ENCODE measurements around the gene LRRC1. TPM values are rescaled to one million over a fixed set of nuclear protein-coding genes. Genes with fewer than 3 reads are reported as not detected.

Gene LRRC1
- total and polyA plus RNA-seq, 9 donors, result 4.3 to 20.6 (median 8.9) TPM

GRCh38 chr6:53851561-53851960 lies 56.8 kb downstream of the LRRC1 start:
- Histone ChIP-seq H3K9me3 (no peaks in the 10 kb centered on the region), H3K36me3 (no peaks in the 10 kb centered on the region), H3K27ac (no peak overlapping the region), H3K27me3 (no peaks in the 10 kb centered on the region), H3K4me1 (ENCODE audit: insufficient read depth) (no peaks in the 10 kb centered on the region), H3K4me3 (no peak overlapping the region)
- DNase-seq, result no peak
- TF ChIP-seq POLR2A (IDR thresholded peaks at IDR 0.05) (no peak), CTCF (IDR thresholded peaks at IDR 0.05) (no peak), EP300 (IDR thresholded peaks at IDR 0.05) (no peak)
- intact Hi-C loops (cut with DNase I), result no loop called here
- WGBS, 3 donors, result 91 to 97% (median 92%) methylated on average over 2 of the region's 2 CpGs

GRCh38 chr6:53852805-53853204 lies 58.0 kb downstream of the LRRC1 start:
- no peaks in the 10 kb centered on the region for H3K27me3 ChIP-seq
- no peak overlapping the region for H3K27ac ChIP-seq
- 80 to 100% (median 93%) methylated on average over 2 of the region's 2 CpGs for WGBS, 3 donors
- TF ChIP-seq CTCF (IDR thresholded peaks at IDR 0.05), result no peak
- no peak for TF ChIP-seq POLR2A (IDR thresholded peaks at IDR 0.05)
- TF ChIP-seq EP300 (IDR thresholded peaks at IDR 0.05), result no peak
- no peaks in the 10 kb centered on the region for H3K4me1 ChIP-seq (ENCODE audit: insufficient read depth)
- DNase-seq, result no peak
- intact Hi-C loops (cut with DNase I), result loop anchor here in 1 of 4 donors (1.0 kb wide), 1 partner anchor 26 kb away; no protein-coding TSS in a partner anchor
- H3K9me3 ChIP-seq, result no peaks in the 10 kb centered on the region
- H3K36me3 ChIP-seq, result no peaks in the 10 kb centered on the region
- H3K4me3 ChIP-seq, result no peak overlapping the region

DNA sequence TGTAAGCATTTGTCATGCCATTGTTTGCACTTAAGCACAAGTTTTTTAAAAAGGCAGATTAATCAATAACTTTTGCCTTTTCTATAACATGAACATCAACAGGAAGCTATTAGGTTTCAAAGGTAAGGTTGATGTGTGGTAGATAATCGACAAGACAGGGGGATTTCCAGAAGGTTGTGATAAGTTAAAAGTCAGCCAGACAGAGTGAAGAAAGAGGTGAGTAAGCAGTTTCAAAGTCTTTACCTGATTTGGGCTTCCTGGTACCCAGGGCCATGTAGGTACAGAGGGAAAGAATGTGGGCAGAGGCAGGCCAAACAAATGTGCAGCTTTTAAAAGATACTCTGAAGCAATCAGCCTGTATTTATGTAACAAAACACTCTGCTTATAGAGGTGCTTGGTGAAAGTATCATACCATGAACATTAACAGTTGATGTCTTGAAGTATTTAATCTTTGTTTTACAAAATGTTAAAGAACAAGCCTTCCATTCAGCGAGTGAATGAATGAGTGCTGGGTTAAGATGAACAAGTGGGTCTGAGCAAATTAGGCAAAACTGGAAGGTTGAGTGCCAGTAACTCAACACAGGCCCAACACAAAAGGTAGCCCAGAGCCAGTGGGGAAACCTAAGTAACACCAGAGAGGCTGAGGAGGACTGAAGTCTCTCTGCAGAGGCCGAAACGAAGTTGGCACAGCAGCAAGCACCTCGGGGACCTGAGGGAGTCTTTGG lies 60.2 kb downstream of the LRRC1 start:
- no peak overlapping the region for H3K4me3 ChIP-seq
- intact Hi-C loops (cut with DNase I), result no loop called here
- H3K36me3 ChIP-seq, result no peaks in the 10 kb centered on the region
- H3K27me3 ChIP-seq, result no peaks in the 10 kb centered on the region
- H3K4me1 ChIP-seq (ENCODE audit: insufficient read depth), result no peaks in the 10 kb centered on the region
- H3K27ac ChIP-seq, result no peak overlapping the region
- 87 to 92% (median 90%) methylated on average over 5 of the region's 5 CpGs for WGBS, 3 donors
- no peaks in the 10 kb centered on the region for H3K9me3 ChIP-seq
- TF ChIP-seq CTCF (IDR thresholded peaks at IDR 0.05) (no peak), EP300 (IDR thresholded peaks at IDR 0.05) (no peak), POLR2A (IDR thresholded peaks at IDR 0.05) (no peak)
- DNase-seq, result no peak

- TF ChIP-seq CTCF (IDR thresholded peaks at IDR 0.05) (no peak), POLR2A (IDR thresholded peaks at IDR 0.05) (no peak), EP300 (IDR thresholded peaks at IDR 0.05) (no peak)
- Histone ChIP-seq H3K4me3 (no peak overlapping the region), H3K36me3 (no peaks in the 10 kb centered on the region), H3K4me1 (ENCODE audit: insufficient read depth) (no peaks in the 10 kb centered on the region), H3K27me3 (no peaks in the 10 kb centered on the region), H3K9me3 (no peaks in the 10 kb centered on the region), H3K27ac (no peak overlapping the region)
- DNase-seq, result no peak
- intact Hi-C loops (cut with DNase I), result no loop called here
- WGBS, 3 donors, result 49 to 62% (median 60%) methylated on average over 2 of the region's 2 CpGs
Observed at GRCh38 chr6:53855940-53856339, 61.1 kb downstream of the LRRC1 start.
